ENCODE results near the gene VPS13A. TPM values are rescaled to one million over a fixed set of nuclear protein-coding genes. Genes with fewer than 3 reads are reported as not detected.

Gene VPS13A
- total and polyA plus RNA-seq, 4 donors: 3.7 to 58.3 (median 19.7) TPM

GRCh38 chr9:77433675-77434445 lies 256.5 kb downstream of the VPS13A start:
- WGBS, 2 donors: 63 to 64% methylated on average over 21 of the region's 21 CpGs
- H3K27ac ChIP-seq (ENCODE audit: low read depth in 1 of 2, low read length in 1 of 2): no peak overlapping the region
- H3K4me1 ChIP-seq (ENCODE audit: control insufficient read depth in 5 of 5, insufficient read depth in 5 of 5, low read length in 5 of 5): peaks cover 0 to 3% (median 0%) of the 10 kb centered on the region in 5 donors
- no peaks in the 10 kb centered on the region for H3K36me3 ChIP-seq (ENCODE audit: control insufficient read depth in 4 of 4, insufficient read depth in 4 of 4, low read length in 4 of 4)
- ATAC-seq (ENCODE audit: insufficient read depth, low FRiP score): peak; percentile 84
- no peak overlapping the region for H3K9ac ChIP-seq (ENCODE audit: insufficient read depth in 1 of 2, low read length in 2 of 2)
- peak; percentile 76 for TF ChIP-seq CTCF (IDR thresholded peaks at IDR 0.05; ENCODE audit: control extremely low read depth, extremely low read depth)
- H3K9me3 ChIP-seq (ENCODE audit: control insufficient read depth in 4 of 4, insufficient read depth in 3 of 4, low read length in 3 of 4): no peaks in the 10 kb centered on the region
- no peaks in the 10 kb centered on the region for H3K27me3 ChIP-seq (ENCODE audit: control insufficient read depth in 3 of 3, insufficient read depth in 3 of 3, low read length in 2 of 3)
- no peak overlapping the region for H3K4me3 ChIP-seq
- peak; percentile 79 to 87 (median 84) for DNase-seq

- H3K4me3 ChIP-seq: no peak overlapping the region
- 95% methylated on average over 4 of the region's 4 CpGs for WGBS, 2 donors
- H3K4me1 ChIP-seq (ENCODE audit: control insufficient read depth in 5 of 5, insufficient read depth in 5 of 5, low read length in 5 of 5): peaks cover 0 to 5% (median 3%) of the 10 kb centered on the region in 5 donors
- no peak for TF ChIP-seq CTCF (IDR thresholded peaks at IDR 0.05; ENCODE audit: control extremely low read depth, extremely low read depth)
- no peak for ATAC-seq (ENCODE audit: insufficient read depth, low FRiP score)
- no peak overlapping the region for H3K9ac ChIP-seq (ENCODE audit: insufficient read depth in 1 of 2, low read length in 2 of 2)
- no peak overlapping the region for H3K27ac ChIP-seq (ENCODE audit: low read depth in 1 of 2, low read length in 1 of 2)
- no peaks in the 10 kb centered on the region for H3K36me3 ChIP-seq (ENCODE audit: control insufficient read depth in 4 of 4, insufficient read depth in 4 of 4, low read length in 4 of 4)
- H3K9me3 ChIP-seq (ENCODE audit: control insufficient read depth in 4 of 4, insufficient read depth in 3 of 4, low read length in 3 of 4): no peaks in the 10 kb centered on the region
- no peaks in the 10 kb centered on the region for H3K27me3 ChIP-seq (ENCODE audit: control insufficient read depth in 3 of 3, insufficient read depth in 3 of 3, low read length in 2 of 3)
- no peak for DNase-seq
Measured at GRCh38 chr9:77435277-77435676, 257.9 kb downstream of the VPS13A start.

GRCh38 chr9:77435688-77436087 lies 258.4 kb downstream of the VPS13A start:
- ATAC-seq (ENCODE audit: insufficient read depth, low FRiP score): no peak
- no peak overlapping the region for H3K4me3 ChIP-seq

More at GRCh38 chr9:77435688-77436087, 258.4 kb downstream of the VPS13A start:
- Histone ChIP-seq H3K36me3 (ENCODE audit: control insufficient read depth in 4 of 4, insufficient read depth in 4 of 4, low read length in 4 of 4) (no peaks in the 10 kb centered on the region), H3K27me3 (ENCODE audit: control insufficient read depth in 3 of 3, insufficient read depth in 3 of 3, low read length in 2 of 3) (no peaks in the 10 kb centered on the region), H3K9ac (ENCODE audit: insufficient read depth in 1 of 2, low read length in 2 of 2) (no peak overlapping the region), H3K27ac (ENCODE audit: low read depth in 1 of 2, low read length in 1 of 2) (no peak overlapping the region), H3K4me1 (ENCODE audit: control insufficient read depth in 5 of 5, insufficient read depth in 5 of 5, low read length in 5 of 5) (peaks cover 0 to 5% (median 3%) of the 10 kb centered on the region in 5 donors), H3K9me3 (ENCODE audit: control insufficient read depth in 4 of 4, insufficient read depth in 3 of 4, low read length in 3 of 4) (no peaks in the 10 kb centered on the region)
- no peak for TF ChIP-seq CTCF (IDR thresholded peaks at IDR 0.05; ENCODE audit: control extremely low read depth, extremely low read depth)
- peak in 2 of 3 donors; percentile 55 for DNase-seq
- WGBS, 2 donors: 84 to 85% methylated on average over 3 of the region's 3 CpGs

Data from lung (tissue), 12 donors.